MM.1S (cell line): ENCODE data around the gene ANGEL1.

Experiments used
- DNase-seq: peaks from one replicate; pipeline ENCODE4 v3.0.0-alpha.2; 2015
- H2AFZ ChIP-seq: fragments of 300-600 bp; sonication (generic); 2 replicates; pipeline ENCODE4 v1.6.0; 2016; ENCODE audit warnings: antibody characterized with exemption, low read length
- H3F3A ChIP-seq: fragments of 300-600 bp; sonication (generic); 2 replicates; pipeline ENCODE4 v1.6.1; 2016; ENCODE audit warnings: mild to moderate bottlenecking, antibody characterized with exemption, low read length, moderate library complexity, mixed read lengths; ENCODE audit not compliant: insufficient read depth
- H3K27ac ChIP-seq: fragments of 300-600 bp; sonication (generic); 2 replicates; pipeline ENCODE4 v1.5.1; 2016; ENCODE audit warnings: mild to moderate bottlenecking, low read length
- H3K27me3 ChIP-seq: fragments of 300-600 bp; sonication (generic); replicated peaks from 2 replicates; pipeline ENCODE4 v1.6.0; 2016; ENCODE audit warnings: low read length; ENCODE audit not compliant: insufficient read depth
- H3K36me3 ChIP-seq: fragments of 300-600 bp; sonication (generic); replicated peaks from 2 replicates; pipeline ENCODE4 v1.6.1; 2016; ENCODE audit warnings: mild to moderate bottlenecking, low read length, mixed read lengths; ENCODE audit not compliant: insufficient read depth
- H3K4me1 ChIP-seq: fragments of 300-600 bp; sonication (generic); 2 replicates; pipeline ENCODE4 v1.6.1; 2016; ENCODE audit warnings: low read length, mixed read lengths
- H3K4me2 ChIP-seq: fragments of 300-600 bp; sonication (generic); 2 replicates; pipeline ENCODE4 v1.6.0; 2016; ENCODE audit warnings: low read depth, low read length
- H3K4me3 ChIP-seq: fragments of 300-600 bp; sonication (generic); 2 replicates; pipeline ENCODE4 v1.5.1; 2016; ENCODE audit warnings: low read length, mixed read lengths
- H3K79me2 ChIP-seq: fragments of 300-600 bp; sonication (generic); 2 replicates; pipeline ENCODE4 v1.6.1; 2016; ENCODE audit warnings: mixed run types, low read length, mixed read lengths
- H3K9ac ChIP-seq: fragments of 300-600 bp; sonication (generic); 2 replicates; pipeline ENCODE4 v1.6.1; 2016; ENCODE audit warnings: low read length, mixed read lengths
- H3K9me2 ChIP-seq: fragments of 300-600 bp; sonication (generic); replicated peaks from 2 replicates; pipeline ENCODE4 v1.6.1; 2016; ENCODE audit warnings: mild to moderate bottlenecking, low read length, mixed read lengths; ENCODE audit not compliant: insufficient read depth
- H3K9me3 ChIP-seq: fragments of 300-600 bp; sonication (generic); replicated peaks from 2 replicates; pipeline ENCODE4 v1.6.1; 2016; ENCODE audit warnings: mild to moderate bottlenecking, low read length, mixed read lengths; ENCODE audit not compliant: insufficient read depth
- H4K20me1 ChIP-seq: fragments of 300-600 bp; sonication (generic); 2 replicates; pipeline ENCODE4 v1.6.1; 2016; ENCODE audit warnings: mild to moderate bottlenecking, low read length, moderate library complexity, mixed read lengths; ENCODE audit not compliant: insufficient read depth
- CTCF ChIP-seq: fragments of 300-600 bp; sonication (generic); IDR thresholded peaks from 2 replicates; pipeline ENCODE4 v1.5.1; 2016; ENCODE audit warnings: antibody characterized with exemption, low read length, mixed read lengths
- EZH2 ChIP-seq: fragments of 300-600 bp; sonication (generic); optimal IDR thresholded peaks from 2 replicates; pipeline ENCODE3; 2017; ENCODE audit warnings: low read depth, mild to moderate bottlenecking, antibody characterized with exemption, low read length, mixed read lengths
- EZH2phosphoT487 ChIP-seq: fragments of 300-600 bp; sonication (generic); IDR thresholded peaks from 2 replicates; pipeline ENCODE4 v1.6.1; 2018; ENCODE audit warnings: antibody characterized with exemption, low read length

The ANGEL1 gene

GRCh38 chr14:76827696-76828296 lies 15.1 kb upstream of the ANGEL1 start:
- DNase-seq = no peak
- no peak overlapping the region for H3K9ac ChIP-seq
- no peak overlapping the region for H3K4me2 ChIP-seq
- no peaks in the 10 kb centered on the region for H3K36me3 ChIP-seq
- TF ChIP-seq EZH2phosphoT487 = no peak
- TF ChIP-seq CTCF = no peak
- TF ChIP-seq EZH2 = no peak
- no peaks in the 10 kb centered on the region for H3K9me2 ChIP-seq
- no peaks in the 10 kb centered on the region for H3K27me3 ChIP-seq
- no peaks in the 10 kb centered on the region for H3K79me2 ChIP-seq
- no peaks in the 10 kb centered on the region for H3K9me3 ChIP-seq
- no peak overlapping the region for H2AFZ ChIP-seq
- no peaks in the 10 kb centered on the region for H3K4me1 ChIP-seq
- H3F3A ChIP-seq = no peaks in the 10 kb centered on the region
- H4K20me1 ChIP-seq = no peaks in the 10 kb centered on the region
- H3K27ac ChIP-seq = no peak overlapping the region
- H3K4me3 ChIP-seq = no peak overlapping the region

GRCh38 chr14:76826122-76826521 lies 13.4 kb upstream of the ANGEL1 start, which contains the start of gene LRRC74A:
LRRC74A (plus strand) TSS chr14:76826408; CDS start chr14:76826698, 290 bp downstream.
- no peaks in the 10 kb centered on the region for H4K20me1 ChIP-seq
- H3K79me2 ChIP-seq = no peaks in the 10 kb centered on the region
- DNase-seq = no peak
- H3K9me2 ChIP-seq = no peaks in the 10 kb centered on the region
- H3K4me2 ChIP-seq = no peak within 1 kb of the TSS
- no peak within 1 kb of the TSS for H3K9ac ChIP-seq
- H3K27ac ChIP-seq = no peak within 1 kb of the TSS
- no peaks in the 10 kb centered on the region for H3K4me1 ChIP-seq
- no peaks in the 10 kb centered on the region for H3K36me3 ChIP-seq
- no peaks in the 10 kb centered on the region for H3F3A ChIP-seq
- H3K4me3 ChIP-seq = no peak within 1 kb of the TSS
- H3K9me3 ChIP-seq = no peaks in the 10 kb centered on the region
- no peak within 1 kb of the TSS for H2AFZ ChIP-seq
- no peak for TF ChIP-seq CTCF
- no peaks in the 10 kb centered on the region for H3K27me3 ChIP-seq

GRCh38 chr14:76820700-76821099 lies 8.0 kb upstream of the ANGEL1 start:
- no peak overlapping the region for H3K4me2 ChIP-seq
- H3K36me3 ChIP-seq = no peaks in the 10 kb centered on the region
- H3K9ac ChIP-seq = no peak overlapping the region
- H3K4me1 ChIP-seq = no peaks in the 10 kb centered on the region
- no peaks in the 10 kb centered on the region for H4K20me1 ChIP-seq
- no peaks in the 10 kb centered on the region for H3F3A ChIP-seq
- no peak overlapping the region for H3K4me3 ChIP-seq
- no peak overlapping the region for H3K27ac ChIP-seq
- no peaks in the 10 kb centered on the region for H3K79me2 ChIP-seq
- H3K9me3 ChIP-seq = no peaks in the 10 kb centered on the region
- H3K27me3 ChIP-seq = no peaks in the 10 kb centered on the region
- H3K9me2 ChIP-seq = no peaks in the 10 kb centered on the region
- H2AFZ ChIP-seq = no peak overlapping the region
- TF ChIP-seq EZH2 (no peak), CTCF (no peak), EZH2phosphoT487 (no peak)
- DNase-seq = no peak
